Stimulated activated CD8-positive, alpha-beta memory T cell treated with anti-CD3 and anti-CD28 coated beads, Interleukin-15, amount 100 ng/mL, for 4 hours (primary cell): ENCODE measurements around the gene TSPAN32.
"Not testable (repeated sequence)": the region's sequence is repeated elsewhere in the genome, so short reads cannot be mapped to it uniquely, and the experiment has no call there.

Experiments used
- DNase-seq, 2 donors: peaks; one replicate each; pipeline ENCODE4 v3.0.0-alpha.2; 2020; ENCODE audit warnings: low read depth in 2 of 2

Gene TSPAN32

GRCh38 chr11:2342981-2343380 is 41.2 kb downstream of the TSPAN32 start:
- DNase-seq, result no peak

- DNase-seq, result no peak
Observed at GRCh38 chr11:2343502-2343901, 41.7 kb downstream of the TSPAN32 start.

- no peak for DNase-seq
Observed at GRCh38 chr11:2345050-2345449, 43.2 kb downstream of the TSPAN32 start.

GRCh38 chr11:2346014-2346413 is 44.2 kb downstream of the TSPAN32 start:
- DNase-seq, result no peak

GRCh38 chr11:2346586-2347307 is 44.9 kb downstream of the TSPAN32 start:
- DNase-seq, result no peak

GRCh38 chr11:2347308-2347830 is 45.6 kb downstream of the TSPAN32 start:
- DNase-seq, result no peak

- no peak for DNase-seq
Observed at GRCh38 chr11:2348986-2349385, 47.2 kb downstream of the TSPAN32 start.

- DNase-seq, result no peak
Observed at GRCh38 chr11:2351701-2352100, 49.9 kb downstream of the TSPAN32 start.

- no peak for DNase-seq
Observed at GRCh38 chr11:2352420-2352819, 50.6 kb downstream of the TSPAN32 start.

GRCh38 chr11:2355000-2355644 is 53.3 kb downstream of the TSPAN32 start:
- no peak for DNase-seq

GRCh38 chr11:2357246-2357645 is 55.4 kb downstream of the TSPAN32 start:
- no peak for DNase-seq

- not testable (repeated sequence) for DNase-seq
Observed at GRCh38 chr11:2357651-2358050, 55.8 kb downstream of the TSPAN32 start.

- DNase-seq, result no peak
Observed at GRCh38 chr11:2358754-2359442, 57.1 kb downstream of the TSPAN32 start.

GRCh38 chr11:2359557-2359956 is 57.7 kb downstream of the TSPAN32 start:
- DNase-seq, result no peak

- DNase-seq, result no peak
Observed at GRCh38 chr11:2360081-2360642, 58.3 kb downstream of the TSPAN32 start.

GRCh38 chr11:2361565-2361964 is 59.8 kb downstream of the TSPAN32 start:
- no peak for DNase-seq

GRCh38 chr11:2362414-2362813 is 60.6 kb downstream of the TSPAN32 start:
- no peak for DNase-seq

- no peak for DNase-seq
Observed at GRCh38 chr11:2363130-2363529, 61.3 kb downstream of the TSPAN32 start.

- DNase-seq, result no peak
Observed at GRCh38 chr11:2363577-2364370, 62.0 kb downstream of the TSPAN32 start.

GRCh38 chr11:2364386-2364785 is 62.6 kb downstream of the TSPAN32 start:
- DNase-seq, result not testable (repeated sequence)

GRCh38 chr11:2365571-2366210 is 63.9 kb downstream of the TSPAN32 start:
- no peak for DNase-seq
